Stomach (tissue), 9 donors: ENCODE measurements around the gene ARHGAP22. TPM values are rescaled to one million over a fixed set of nuclear protein-coding genes. Genes with fewer than 3 reads are reported as not detected.

Experiments
- DNase-seq, 2 donors: peaks; one replicate each; pipeline versions ENCODE4 v3.0.0 to v3.0.0-alpha.2; 2013 to 2019
- H3K27ac ChIP-seq, 5 donors: fragments of 200-600 bp in 4 of 5; sonication (generic) in 4 of 5; one replicate each; pipeline ENCODE4 v1.5.1; 2013 to 2019; ENCODE audit warnings: mild to moderate bottlenecking in 1 of 5, moderate library complexity in 1 of 5
- H3K27me3 ChIP-seq, 3 donors: fragments of 200-600 bp; sonication (generic); one replicate each; pipeline ENCODE4 v1.5.1; 2017 to 2019; ENCODE audit warnings: mixed run types in 1 of 3
- H3K36me3 ChIP-seq, 4 donors: fragments of 200-600 bp; sonication (generic); 1 replicate in 3 of 4; 2 replicates in 1 of 4; pipeline ENCODE4 v1.5.1; 2016 to 2019
- H3K4me1 ChIP-seq, 4 donors: fragments of 200-600 bp; sonication (generic); one replicate each; pipeline ENCODE4 v1.5.1; 2016 to 2019
- H3K4me3 ChIP-seq, 4 donors: fragments of 200-600 bp; sonication (generic) in 3 of 4; one replicate each; pipeline ENCODE4 v1.5.1; 2016 to 2019; ENCODE audit warnings: mild to moderate bottlenecking in 1 of 4
- H3K9me3 ChIP-seq, 4 donors: fragments of 200-600 bp; sonication (generic); one replicate each; pipeline ENCODE4 v1.5.1; 2016 to 2019
- EP300 ChIP-seq: sonication (generic); formaldehyde crosslinking; IDR thresholded peaks from one replicate; pipeline ENCODE4 v1.6.1; 2017; ENCODE audit warnings: antibody characterized with exemption
- POLR2A ChIP-seq, 4 donors: fragments of 450-650 bp; IDR thresholded peaks; one replicate each; pipeline ENCODE4 v1.6.1; 2016; ENCODE audit warnings: antibody characterized with exemption in 4 of 4, control low read depth in 2 of 4, mild to moderate bottlenecking in 1 of 4, moderate library complexity in 1 of 4
- POLR2AphosphoS5 ChIP-seq, 3 donors: sonication (generic); formaldehyde crosslinking; IDR thresholded peaks; one replicate each; pipeline ENCODE4 v1.6.1; 2016; ENCODE audit warnings: antibody characterized with exemption in 3 of 3
- WGBS, 5 donors: extraction: QIAGEN DNeasy Blood & Tissue Kit in 3 of 5; methylation state at CpG; one replicate each; pipeline versions ENCODE4 v1.1.5 to v1.1.7; 2013 to 2018; 5-methylcytosine and 5-hydroxymethylcytosine counted together
- intact Hi-C: fragments of 100-400 bp; cut with DNase I; formaldehyde crosslinking; loops from one replicate; pipeline ENCODE4 v1.15.1; 2023; ENCODE audit warnings: low total_unique reads
- polyA plus RNA-seq, 3 donors: library from polyadenylated mRNA; stranded (reverse); fragments of 200-250 nt; gene quantifications; one replicate each; pipeline ENCODE4 v1.2.3, GENCODE V29; 2013
- total RNA-seq, 5 donors: library from RNA; depleted of rRNA; stranded (reverse); fragments of >200 nt; gene quantifications; one replicate each; pipeline versions ENCODE4 v1.1.0 to v1.2.3, GENCODE V29; 2014 to 2016
- TF ChIP-seq, protein P1 (sequence below), 7 experiments: fragments of 450-650 bp in 4 of 7; fragments of 200-600 bp in 3 of 7; sonication (generic) in 3 of 7; IDR thresholded peaks; one replicate each; pipeline ENCODE4 v1.5.1; 2016 to 2019; ENCODE audit warnings: antibody characterized with exemption in 7 of 7, control low read depth in 2 of 7, mild to moderate bottlenecking in 1 of 7
- donor health status: healthy with polysubstance abuse.
- donor health status: Bipolar disorder and iron deficiency.
- donor health status: healthy.

ARHGAP22 gene
- total and polyA plus RNA-seq, 8 donors: 1.3 to 28.6 (median 2.2) TPM; not detected in 1

DNA sequence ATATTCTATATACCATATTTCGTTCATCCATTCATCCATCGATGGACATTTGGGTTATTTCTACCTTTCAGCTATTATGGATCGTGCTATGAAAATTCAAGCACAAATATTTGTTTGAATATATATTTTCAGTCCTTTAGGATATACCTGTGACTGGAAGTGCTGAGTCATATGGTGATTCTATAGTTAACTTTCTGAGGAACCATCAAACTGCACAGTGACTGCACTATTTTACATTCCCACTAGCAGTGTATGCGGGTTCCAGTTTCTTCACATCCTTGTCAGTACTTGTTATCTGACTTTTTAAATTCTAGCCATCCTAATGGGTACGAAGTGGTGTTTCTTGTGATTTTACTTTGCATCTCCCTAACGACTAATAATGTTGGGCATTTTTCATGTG lies 194.4 kb downstream of the ARHGAP22 start:
- no peak for TF ChIP-seq POLR2A (IDR thresholded peaks at IDR 0.05)
- TF ChIP-seq EP300: no peak
- no peak for TF ChIP-seq POLR2AphosphoS5 (IDR thresholded peaks at IDR 0.05)
- TF ChIP-seq, protein P1, sequence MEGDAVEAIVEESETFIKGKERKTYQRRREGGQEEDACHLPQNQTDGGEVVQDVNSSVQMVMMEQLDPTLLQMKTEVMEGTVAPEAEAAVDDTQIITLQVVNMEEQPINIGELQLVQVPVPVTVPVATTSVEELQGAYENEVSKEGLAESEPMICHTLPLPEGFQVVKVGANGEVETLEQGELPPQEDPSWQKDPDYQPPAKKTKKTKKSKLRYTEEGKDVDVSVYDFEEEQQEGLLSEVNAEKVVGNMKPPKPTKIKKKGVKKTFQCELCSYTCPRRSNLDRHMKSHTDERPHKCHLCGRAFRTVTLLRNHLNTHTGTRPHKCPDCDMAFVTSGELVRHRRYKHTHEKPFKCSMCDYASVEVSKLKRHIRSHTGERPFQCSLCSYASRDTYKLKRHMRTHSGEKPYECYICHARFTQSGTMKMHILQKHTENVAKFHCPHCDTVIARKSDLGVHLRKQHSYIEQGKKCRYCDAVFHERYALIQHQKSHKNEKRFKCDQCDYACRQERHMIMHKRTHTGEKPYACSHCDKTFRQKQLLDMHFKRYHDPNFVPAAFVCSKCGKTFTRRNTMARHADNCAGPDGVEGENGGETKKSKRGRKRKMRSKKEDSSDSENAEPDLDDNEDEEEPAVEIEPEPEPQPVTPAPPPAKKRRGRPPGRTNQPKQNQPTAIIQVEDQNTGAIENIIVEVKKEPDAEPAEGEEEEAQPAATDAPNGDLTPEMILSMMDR (IDR thresholded peaks at IDR 0.05): no peak
- H3K4me1 ChIP-seq: no peaks in the 10 kb centered on the region
- no peak overlapping the region for H3K4me3 ChIP-seq
- intact Hi-C loops: no loop called here
- H3K27ac ChIP-seq: no peak overlapping the region
- WGBS, 5 donors: 96 to 98% (median 97%) methylated on average over 6 of the region's 6 CpGs
- peaks cover 0 to 18% (median 14%) of the 10 kb centered on the region in 4 donors for H3K9me3 ChIP-seq
- no peaks in the 10 kb centered on the region for H3K27me3 ChIP-seq
- no peak for DNase-seq
- H3K36me3 ChIP-seq: peaks cover 0 to 49% (median 44%) of the 10 kb centered on the region in 4 donors

DNA sequence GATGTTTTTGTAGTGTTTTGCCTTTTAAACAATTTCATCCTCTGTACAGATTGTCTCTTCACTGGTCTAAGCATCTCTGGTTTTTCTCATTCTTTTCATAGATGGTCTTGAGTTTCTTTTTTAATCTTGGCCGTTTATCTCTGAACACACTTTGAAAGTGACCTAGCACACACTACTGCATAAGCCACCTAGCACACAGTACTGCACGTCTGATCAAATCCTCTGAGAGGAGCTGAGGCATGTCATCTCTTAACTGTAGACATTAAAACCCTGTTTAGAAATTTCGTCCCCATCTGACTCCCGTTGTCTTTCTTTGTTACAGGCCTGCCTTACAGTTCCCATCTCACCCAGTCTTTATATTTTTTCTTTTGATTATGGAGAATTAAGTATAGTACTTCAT lies 198.2 kb downstream of the ARHGAP22 start:
- Histone ChIP-seq H3K27ac (no peak overlapping the region), H3K9me3 (peaks cover 0 to 4% (median 1%) of the 10 kb centered on the region in 4 donors), H3K36me3 (peaks cover 0 to 32% (median 28%) of the 10 kb centered on the region in 4 donors), H3K4me3 (no peak overlapping the region), H3K27me3 (no peaks in the 10 kb centered on the region), H3K4me1 (no peaks in the 10 kb centered on the region)
- 88 to 95% (median 92%) methylated on average over 4 of the region's 4 CpGs for WGBS, 5 donors
- TF ChIP-seq EP300: no peak
- no peak for TF ChIP-seq POLR2AphosphoS5 (IDR thresholded peaks at IDR 0.05)
- TF ChIP-seq POLR2A (IDR thresholded peaks at IDR 0.05): no peak
- TF ChIP-seq, protein P1 (IDR thresholded peaks at IDR 0.05): no peak
- DNase-seq: no peak
- intact Hi-C loops: no loop called here

DNA sequence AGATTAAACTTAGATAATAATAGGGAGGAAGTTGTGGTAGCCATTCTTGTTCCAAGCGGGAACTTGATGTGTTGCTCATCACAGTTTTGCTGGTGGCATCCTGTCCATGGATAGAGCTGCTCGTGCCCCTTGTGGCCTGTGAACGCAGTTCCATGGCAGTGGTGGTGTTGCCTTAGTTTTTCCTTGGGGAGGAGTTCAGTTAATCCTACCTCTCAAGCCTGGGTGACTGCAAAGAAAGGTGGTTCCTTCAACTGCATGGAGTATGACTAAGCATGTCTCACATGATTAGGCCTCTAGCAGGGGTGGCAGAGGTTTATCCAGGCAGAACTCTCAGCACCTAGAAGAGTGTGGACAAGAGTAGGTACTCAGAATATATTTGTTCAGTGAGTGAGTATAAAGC lies 198.7 kb downstream of the ARHGAP22 start:
- no peaks in the 10 kb centered on the region for H3K4me1 ChIP-seq
- intact Hi-C loops: no loop called here
- H3K4me3 ChIP-seq: no peak overlapping the region
- peak in 1 of 2 donors; percentile 20 for DNase-seq
- WGBS, 5 donors: 44 to 98% (median 74%) methylated on average over 3 of the region's 3 CpGs
- no peaks in the 10 kb centered on the region for H3K9me3 ChIP-seq
- H3K27ac ChIP-seq: no peak overlapping the region
- TF ChIP-seq POLR2AphosphoS5 (IDR thresholded peaks at IDR 0.05): no peak
- TF ChIP-seq EP300: no peak
- TF ChIP-seq, protein P1 (IDR thresholded peaks at IDR 0.05): no peak
- no peak for TF ChIP-seq POLR2A (IDR thresholded peaks at IDR 0.05)
- no peaks in the 10 kb centered on the region for H3K27me3 ChIP-seq
- peaks cover 0 to 27% (median 24%) of the 10 kb centered on the region in 4 donors for H3K36me3 ChIP-seq

DNA sequence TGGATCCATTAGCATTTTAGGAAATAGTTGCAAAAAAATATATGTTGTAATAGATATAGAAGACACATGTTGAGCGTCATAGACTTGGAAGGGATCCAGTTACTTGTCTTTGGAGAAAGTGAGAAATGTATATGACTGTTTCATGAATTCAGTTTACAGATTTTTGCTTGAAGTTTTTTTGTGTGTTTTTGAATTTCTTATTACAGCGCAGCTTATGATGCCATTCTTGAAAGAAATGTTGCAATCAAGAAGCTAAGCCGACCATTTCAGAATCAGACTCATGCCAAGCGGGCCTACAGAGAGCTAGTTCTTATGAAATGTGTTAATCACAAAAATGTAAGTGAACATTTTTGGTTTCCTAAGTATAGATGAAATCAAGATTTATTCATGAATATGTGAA lies 200.2 kb downstream of the ARHGAP22 start:
- 89 to 96% (median 92%) methylated on average over 4 of the region's 4 CpGs for whole genome bisulfite sequencing, 5 donors
- peaks cover 0 to 13% (median 6%) of the 10 kb centered on the region in 4 donors for H3K4me1 ChIP-seq

More for the DNA sequence above, 200.2 kb downstream of the ARHGAP22 start:
- no peaks in the 10 kb centered on the region for H3K27me3 ChIP-seq
- no peak overlapping the region for H3K27ac ChIP-seq
- intact Hi-C loops: no loop called here
- H3K36me3 ChIP-seq: peaks cover 0 to 12% (median 8%) of the 10 kb centered on the region in 4 donors
- no peak overlapping the region for H3K4me3 ChIP-seq
- no peak for TF ChIP-seq EP300
- TF ChIP-seq POLR2AphosphoS5 (IDR thresholded peaks at IDR 0.05): no peak
- no peak for TF ChIP-seq POLR2A (IDR thresholded peaks at IDR 0.05)
- TF ChIP-seq, protein P1 (IDR thresholded peaks at IDR 0.05): no peak
- H3K9me3 ChIP-seq: no peaks in the 10 kb centered on the region
- peak in 1 of 2 donors; percentile 20 for DNase-seq
